GM18909 (cell line): ENCODE data around the gene MRPS27.

Experiments used
- ATAC-seq: cut with Tn5 transposase; IDR thresholded peaks from one replicate; pipeline ENCODE4 v1.9.1; 2021; ENCODE audit warnings: mild to moderate bottlenecking; ENCODE audit not compliant: unreplicated experiment, poor library complexity

The MRPS27 gene

GRCh38 chr5:72319976-72320752, at the start of gene MRPS27, which contains the start of gene PTCD2:
Gene MRPS27, minus strand, starts transcription at chr5:72320240. Its CDS starts 19 bp downstream, at chr5:72320221.
Gene PTCD2, plus strand, starts transcription at chr5:72320373. Its CDS starts 10 bp downstream, at chr5:72320383.
- peak; percentile 99 for ATAC-seq

- ATAC-seq = no peak
These were observed 49.7 kb upstream of the MRPS27 start for GRCh38 chr5:72369711-72370110.

GRCh38 chr5:72369301-72369700, 49.3 kb upstream of the MRPS27 start:
- ATAC-seq = no peak

GRCh38 chr5:72368271-72368670, 48.2 kb upstream of the MRPS27 start:
- ATAC-seq = no peak

DNA sequence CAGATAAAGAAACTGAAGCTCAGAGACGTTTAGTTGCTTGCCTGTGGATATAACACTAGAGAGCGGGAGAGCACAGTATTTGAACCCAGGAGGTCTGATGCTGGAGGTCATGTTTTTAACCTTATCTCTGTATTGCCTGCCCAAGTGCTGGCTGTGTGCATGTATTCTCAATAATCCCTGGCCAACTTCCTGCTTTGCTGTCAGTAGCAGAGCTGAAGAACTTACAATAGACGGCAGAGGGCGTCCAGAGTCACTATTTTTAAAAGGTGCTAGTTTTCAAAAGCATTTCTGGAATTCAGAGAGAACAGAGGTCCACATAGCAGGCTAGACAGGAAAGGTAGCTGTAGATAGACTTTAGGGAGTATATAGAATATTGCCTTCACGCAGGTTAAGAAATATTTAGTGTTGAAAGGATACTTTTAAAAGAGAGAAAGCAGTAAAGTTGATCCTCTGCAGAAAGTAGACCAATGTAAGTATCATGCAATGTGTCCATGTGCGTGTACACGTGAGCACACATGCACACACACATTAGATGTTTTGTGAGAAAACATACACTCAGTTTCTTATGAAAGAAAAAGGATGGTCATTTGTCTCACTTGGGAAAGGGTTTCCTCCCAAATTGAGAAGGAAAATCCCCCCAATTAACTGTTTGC, 46.4 kb upstream of the MRPS27 start:
- peak; percentile 79 for ATAC-seq

DNA sequence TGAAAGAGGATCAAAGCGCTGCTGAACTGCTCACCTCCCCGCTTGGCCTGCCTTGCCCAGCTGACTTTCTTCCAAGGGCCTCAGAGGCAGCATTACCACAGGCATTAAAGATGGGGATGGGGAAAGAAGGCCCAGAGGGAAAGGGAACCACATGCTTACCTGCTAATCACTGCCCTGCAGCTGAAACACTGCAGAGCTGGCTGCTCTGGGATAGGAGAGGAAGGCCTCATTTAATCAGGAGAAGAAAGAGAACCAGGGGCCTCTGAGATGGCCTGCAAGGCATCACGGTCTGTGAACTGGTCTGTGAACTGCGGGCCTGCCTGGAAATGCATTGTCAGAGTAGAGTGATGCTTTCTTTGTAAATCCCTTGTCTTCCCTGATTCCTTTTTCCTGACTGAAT, 44.9 kb upstream of the MRPS27 start:
- ATAC-seq = no peak

DNA sequence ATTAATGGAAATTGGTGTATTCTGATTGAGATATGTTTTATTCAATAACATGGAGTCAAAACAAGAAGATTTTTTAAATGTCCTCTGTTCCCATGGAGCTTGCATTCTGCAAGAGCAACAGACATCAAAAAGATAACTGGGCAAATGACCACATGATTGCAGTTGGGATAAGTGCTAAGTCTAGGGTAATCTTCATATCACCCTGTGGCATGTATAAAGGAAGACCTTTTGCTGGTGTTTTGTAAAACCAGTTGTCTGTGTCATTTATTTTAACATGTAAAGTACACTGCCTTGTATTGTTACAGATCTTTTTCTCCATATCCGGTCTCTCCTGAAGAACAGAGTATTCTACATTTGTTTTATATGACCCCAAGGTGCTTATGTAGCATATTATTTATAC, 44.1 kb upstream of the MRPS27 start:
- no peak for ATAC-seq

GRCh38 chr5:72363166-72363802, 43.2 kb upstream of the MRPS27 start:
- ATAC-seq = no peak

GRCh38 chr5:72359886-72360285, 39.8 kb upstream of the MRPS27 start:
- ATAC-seq = no peak

DNA sequence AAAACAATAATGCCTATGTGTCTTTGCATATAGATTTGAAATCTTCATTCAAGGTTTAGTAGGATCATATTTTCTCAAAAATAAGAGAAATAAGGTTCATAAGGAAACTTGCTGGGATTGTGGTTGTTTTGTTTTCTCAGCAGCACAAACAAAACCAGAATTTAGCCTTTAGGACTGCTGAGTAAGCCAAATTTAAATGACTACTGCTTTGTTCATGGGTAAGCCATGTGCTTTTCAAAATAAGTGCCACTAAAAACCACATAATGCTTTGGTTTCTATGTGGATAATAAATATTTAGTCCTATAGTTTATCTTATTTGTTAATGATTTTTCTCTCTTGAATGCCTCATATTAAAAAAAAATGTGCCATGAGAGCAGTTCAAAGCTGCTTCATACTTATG, 38.9 kb upstream of the MRPS27 start:
- no peak for ATAC-seq

DNA sequence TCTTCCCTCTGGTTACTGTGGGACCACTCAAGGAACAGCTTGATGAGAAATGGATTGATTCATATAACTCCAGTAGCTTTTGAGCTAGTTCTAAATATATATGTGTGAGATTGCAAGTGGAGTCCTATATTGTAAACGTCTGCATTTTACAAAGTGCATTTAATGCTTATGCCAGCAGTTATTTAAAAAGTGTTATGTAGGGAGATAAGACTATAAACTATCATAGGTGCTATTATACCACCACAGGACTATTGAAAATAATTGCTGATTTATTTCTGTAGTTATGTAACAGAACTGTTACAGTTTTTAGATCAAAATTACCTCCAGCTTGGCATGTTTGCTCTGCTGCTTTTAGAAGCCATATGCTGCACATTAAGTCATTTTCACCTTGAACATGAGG, 36.3 kb upstream of the MRPS27 start:
- no peak for ATAC-seq

- ATAC-seq = no peak
These were observed 35.8 kb upstream of the MRPS27 start for GRCh38 chr5:72355706-72356299.

DNA sequence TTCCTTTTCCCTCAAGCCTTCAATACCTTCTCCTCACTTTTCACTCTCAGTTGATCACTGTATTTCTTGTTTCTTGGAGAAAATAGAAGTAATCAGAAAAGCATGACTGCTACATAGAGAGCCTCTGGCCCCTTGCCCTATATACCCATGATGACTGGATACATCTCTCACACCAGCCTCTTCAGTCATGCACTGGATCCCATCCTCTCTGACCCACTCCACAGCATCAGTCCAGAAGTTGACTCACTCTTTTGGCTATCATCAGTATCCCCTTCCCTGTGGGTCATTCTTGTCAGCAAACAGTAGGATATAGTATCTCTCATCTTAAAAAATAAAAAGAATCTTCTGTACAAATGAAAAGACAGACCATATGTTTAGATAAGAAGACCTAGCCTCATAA, 33.0 kb upstream of the MRPS27 start:
- ATAC-seq = no peak

DNA sequence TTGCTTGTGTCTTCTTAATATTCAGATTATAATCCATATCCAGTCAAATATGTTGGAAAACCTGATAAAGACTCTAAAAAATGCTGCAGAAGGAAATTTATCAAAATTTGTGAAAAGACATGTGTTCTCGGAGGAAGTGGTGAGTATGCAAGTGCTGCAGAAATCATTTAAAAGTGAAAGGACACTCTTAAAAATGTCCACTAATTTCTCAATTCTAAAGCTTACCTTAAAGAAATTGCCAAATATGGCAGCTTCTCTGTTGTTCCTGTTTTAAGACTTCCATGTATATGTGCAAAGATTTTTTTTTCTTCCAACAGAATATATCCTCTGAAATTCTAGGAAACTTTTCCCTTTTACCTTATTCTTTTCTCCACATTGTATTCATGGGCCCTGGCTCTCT, 32.6 kb upstream of the MRPS27 start:
- no peak for ATAC-seq

DNA sequence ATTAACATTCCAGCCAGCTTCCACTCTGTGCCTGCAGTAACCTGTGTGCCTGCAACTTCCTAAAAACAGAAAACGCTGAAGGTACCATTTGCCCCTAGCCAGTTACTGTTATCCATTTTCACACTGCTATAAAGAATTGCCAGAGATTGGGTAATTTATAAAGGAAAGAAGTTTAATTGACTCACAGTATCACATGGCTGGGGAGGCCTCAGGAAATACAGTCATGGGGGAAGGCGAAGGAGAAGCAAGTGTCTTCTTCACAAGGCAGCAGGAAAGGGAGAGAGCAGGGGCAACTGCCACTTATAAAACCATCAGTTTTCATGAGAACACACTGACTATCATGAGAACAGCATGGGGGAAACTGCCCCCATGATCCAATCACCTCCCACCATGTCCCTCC, 31.3 kb upstream of the MRPS27 start:
- no peak for ATAC-seq

DNA sequence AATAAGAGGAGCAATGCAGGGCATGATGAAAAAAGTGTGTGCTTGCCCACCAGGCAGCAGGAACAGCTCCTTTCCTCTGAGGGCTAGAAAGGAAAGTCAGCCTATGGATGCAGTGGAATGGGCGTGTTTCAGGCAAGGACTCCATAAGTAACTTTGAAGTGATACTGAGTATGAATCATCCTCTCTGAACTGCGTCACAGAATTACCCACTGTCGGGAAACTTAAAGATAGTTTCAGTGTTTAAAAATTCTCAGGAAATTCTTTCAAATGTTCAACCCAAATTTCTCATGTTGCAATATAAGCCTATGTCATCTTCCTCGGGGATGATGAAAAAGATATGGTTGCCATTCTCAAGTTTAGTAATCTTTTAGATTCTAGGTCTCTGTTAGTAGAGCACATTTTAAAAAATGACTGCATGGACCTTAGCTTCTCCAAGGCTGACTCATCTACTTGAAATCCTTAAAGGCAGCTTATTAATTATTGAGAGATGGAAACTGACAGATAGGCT, 27.8 kb upstream of the MRPS27 start:
- no peak for ATAC-seq

- no peak for ATAC-seq
These were observed 26.4 kb upstream of the MRPS27 start for GRCh38 chr5:72346398-72346797.

DNA sequence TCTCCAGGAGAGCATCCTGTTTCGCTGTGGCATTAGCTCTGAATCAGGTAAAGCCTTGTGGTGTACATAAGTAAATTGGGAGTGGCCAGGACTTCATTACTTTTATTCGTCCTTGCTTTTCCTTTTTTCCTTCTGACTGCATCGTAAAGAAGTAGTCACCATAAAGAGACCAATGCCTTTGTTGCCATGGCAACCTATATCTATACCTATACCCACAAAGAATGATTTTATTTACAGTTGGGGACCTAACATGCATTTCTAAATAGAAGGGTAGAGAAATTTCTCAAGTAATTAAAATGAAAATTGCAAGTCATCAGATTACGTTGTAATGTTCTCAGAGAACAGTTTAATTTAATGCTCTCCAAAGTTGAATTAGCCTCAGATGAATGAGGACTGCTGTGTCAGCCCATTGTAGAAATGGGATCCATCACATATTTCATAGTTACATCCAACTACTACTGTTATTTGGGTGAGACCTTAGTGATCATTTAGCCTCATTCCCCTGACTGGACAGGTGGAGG, 18.7 kb upstream of the MRPS27 start:
- no peak for ATAC-seq

- no peak for ATAC-seq
These were observed 17.1 kb upstream of the MRPS27 start for GRCh38 chr5:72337159-72337558.

DNA sequence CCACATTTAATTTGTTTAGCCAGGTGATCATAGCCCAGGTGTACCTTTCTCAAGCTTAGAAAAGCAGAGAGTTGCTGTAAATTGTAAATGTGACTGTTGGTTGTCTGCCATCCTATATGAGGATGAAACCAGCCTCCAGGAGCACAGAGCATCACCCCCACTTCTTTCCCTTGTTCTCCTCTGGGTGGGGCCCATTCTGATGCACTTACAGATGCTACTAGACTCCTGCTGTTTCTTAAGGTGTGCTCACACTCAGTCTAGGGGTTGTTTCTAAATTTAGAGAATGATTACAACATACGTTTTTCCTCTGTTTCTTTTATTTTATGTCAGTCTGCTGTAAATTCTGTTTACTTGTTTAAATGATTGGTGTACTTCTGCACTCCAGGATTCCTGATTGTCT, 10.7 kb upstream of the MRPS27 start:
- ATAC-seq = no peak

DNA sequence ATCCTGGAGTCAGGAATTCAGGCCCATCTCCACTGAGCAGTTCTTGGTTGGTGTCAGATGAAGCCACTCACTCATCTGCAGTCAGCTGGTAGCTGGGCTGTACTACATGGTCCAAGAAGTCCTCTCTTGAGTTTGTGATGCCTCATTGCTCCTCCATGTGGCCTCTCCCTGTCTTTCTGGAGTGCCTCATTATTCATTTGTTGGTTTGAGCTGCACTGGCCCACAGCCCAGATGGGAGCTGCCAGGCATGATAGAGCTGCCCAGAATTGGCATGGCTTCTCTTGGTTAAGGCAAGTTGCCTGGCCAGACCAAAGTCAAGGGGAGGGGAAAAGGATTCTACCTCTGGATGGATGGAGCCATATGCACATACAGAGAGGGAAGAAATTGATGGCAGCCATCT, 8.1 kb upstream of the MRPS27 start:
- ATAC-seq = no peak
